Heart left ventricle (tissue), 16 donors: Measurements from ENCODE around the gene PTGFRN. TPM values are rescaled to one million over a fixed set of nuclear protein-coding genes. Genes with fewer than 3 reads are reported as not detected.
A peak's percentile ranks its signal among the peaks of the same experiment; 100 is the strongest.

Source experiments
- ATAC-seq, 4 donors: fragments of 200-7000 bp; cut with Tn5 transposase; one replicate each; pipeline ENCODE4 v1.9.1; 2020 to 2022; ENCODE audit warnings: moderate library complexity in 4 of 4, mild to moderate bottlenecking in 3 of 4, moderate number of reproducible peaks in 1 of 4
- DNase-seq, 5 donors: peaks; one replicate each; pipeline ENCODE4 v3.0.0-alpha.2; 2020
- H3K27ac ChIP-seq, 12 donors: fragments of 200-600 bp; sonication (generic) in 4 of 12; one replicate each; pipeline versions ENCODE4 v1.5.0 to v1.8.0; 2016 to 2022; ENCODE audit warnings: mild to moderate bottlenecking in 2 of 12
- H3K27me3 ChIP-seq, 9 donors: fragments of 200-600 bp; sonication (generic) in 2 of 9; one replicate each; pipeline versions ENCODE4 v1.5.1 to v1.8.0; 2016 to 2022; ENCODE audit warnings: mild to moderate bottlenecking in 3 of 9
- H3K36me3 ChIP-seq, 9 donors: fragments of 200-600 bp; sonication (generic) in 2 of 9; one replicate each; pipeline versions ENCODE4 v1.5.0 to v1.8.0; 2018 to 2022; ENCODE audit warnings: mild to moderate bottlenecking in 2 of 9
- H3K4me1 ChIP-seq, 12 donors: fragments of 200-600 bp; sonication (generic) in 4 of 12; one replicate each; pipeline versions ENCODE4 v1.5.0 to v1.8.0; 2016 to 2022; ENCODE audit warnings: mild to moderate bottlenecking in 3 of 12
- H3K4me3 ChIP-seq, 12 donors: fragments of 200-600 bp; sonication (generic) in 4 of 12; one replicate each; pipeline versions ENCODE4 v1.5.0 to v1.8.0; 2017 to 2022; ENCODE audit warnings: mild to moderate bottlenecking in 9 of 12, moderate library complexity in 4 of 12
- H3K9me3 ChIP-seq, 12 donors: fragments of 200-600 bp; sonication (generic) in 4 of 12; one replicate each; pipeline versions ENCODE4 v1.5.0 to v1.8.0; 2016 to 2022; ENCODE audit warnings: mild to moderate bottlenecking in 1 of 12
- POLR2A ChIP-seq, 2 donors: fragments of 450-650 bp; IDR thresholded peaks; one replicate each; pipeline ENCODE4 v1.6.1; 2017; ENCODE audit warnings: antibody characterized with exemption in 2 of 2, mild to moderate bottlenecking in 2 of 2, moderate library complexity in 2 of 2
- WGBS, 4 donors: extraction: QIAGEN DNeasy Blood & Tissue Kit in 2 of 4; methylation state at CpG; one replicate each; pipeline versions ENCODE4 v1.1.5 to v1.1.7; 2013 to 2018; 5-methylcytosine and 5-hydroxymethylcytosine counted together
- intact Hi-C, 10 donors: fragments of 100-400 bp; cut with DNase I; formaldehyde crosslinking; loops; one replicate each; pipeline versions ENCODE4 v1.11.1 to v1.14.2; 2022
- polyA plus RNA-seq, 2 donors: library from polyadenylated mRNA; stranded (reverse); fragments of 200-250 nt; gene quantifications; one replicate each; pipeline ENCODE4 v1.2.3, GENCODE V29; 2013
- total RNA-seq, 9 donors: library from RNA; depleted of rRNA in 2 of 9; stranded (reverse); fragments of >200 nt in 2 of 9; fragmentation: NEBNext Ultra II Directional in 3 of 9; extraction: Animal tissue kit (Norgen Biotek cat#: 25700) in 3 of 9; gene quantifications; one replicate each; pipeline versions ENCODE4 v1.1.0 to v1.2.4, GENCODE V29; 2016 to 2023
- TF ChIP-seq, protein P1 (sequence below), 12 donors: fragments of 200-600 bp; sonication (generic) in 4 of 12; IDR thresholded peaks; one replicate each; pipeline versions ENCODE4 v1.5.0 to v1.8.0; 2018 to 2022; ENCODE audit warnings: antibody characterized with exemption in 12 of 12, mild to moderate bottlenecking in 5 of 12
- donor health status: ischemic (EF 13 %, LVEDD 7.1; RV severe dilation, severe dysfunction).
- donor health status: healthy with polysubstance abuse.
- donor health status: DM: no; HTN: yes; CAD: no.
- donor health status: DM: no; HTN: no; CAD: no.
- donor health status: ischemic (EF 25% LVEDD 6.9; RV normal size, moderate dysfunction).
- donor health status: ischemic (EF 25% LVEDD 5.7; RV mildly dilated, moderate dysfunction).
- donor health status: healthy.
- donor health status: DM: yes; HTN: yes; CAD: no.
- donor health status: ischemic (EF 35%, LVEDD 5.7; RV mildly dilated, moderate dysfunction).
- donor health status: nonischemic (EF 11% LVEDD 7.7; RV severe dilation, severe dysfunction).
- donor health status: DM: yes; HTN: yes; CAD: no.
- donor health status: PGD.
- donor health status: ischemic (EF 29% LVEDD 5.4; RV normal size, mild dysfunction).
- donor health status: nonischemic (EF 23%, LVEDD 6.1; RV moderate dilation, normal function).

The PTGFRN gene
- total and polyA plus RNA-seq, 11 donors, result 21.5 to 231 (median 98.7) TPM

DNA sequence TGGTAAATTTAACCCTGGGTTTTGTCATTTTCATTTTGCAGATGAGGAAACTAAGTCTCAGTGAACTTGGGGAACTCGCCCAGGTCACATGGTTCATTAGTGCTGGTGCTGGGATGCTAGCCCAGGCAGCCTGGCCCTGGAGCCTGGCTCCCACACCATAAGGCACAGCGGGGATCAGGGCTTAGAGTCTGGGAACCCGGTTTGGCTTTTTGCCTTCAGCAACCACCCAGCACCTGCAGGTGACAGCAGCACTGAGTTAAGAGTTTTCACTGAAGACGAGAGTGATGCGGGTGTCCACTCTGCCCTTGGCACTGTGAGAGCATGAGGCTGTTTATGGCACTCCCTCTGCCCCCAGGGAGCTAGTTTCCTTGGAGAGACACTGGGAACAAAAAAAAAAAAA, 73.4 kb downstream of the PTGFRN start:
- intact Hi-C loops, result loop anchor here in 2 of 10 donors (10.0 kb wide), 2 partner anchors 52 to 68 kb away; no protein-coding TSS in a partner anchor
- H3K4me1 ChIP-seq, result peaks cover 0 to 37% (median 17%) of the 10 kb centered on the region in 12 donors
- H3K27ac ChIP-seq, result peak overlapping the region in 9 of 12 donors; percentile 51 to 84 (median 65)
- no peak overlapping the region for H3K4me3 ChIP-seq
- peaks cover 0 to 17% (median 6%) of the 10 kb centered on the region in 9 donors for H3K36me3 ChIP-seq
- WGBS, 4 donors, result 46 to 55% (median 53%) methylated on average over 5 of the region's 5 CpGs
- ATAC-seq (peak; percentile 21 to 38 (median 36)), DNase-seq (peak in 1 of 5 donors; percentile 34)
- no peaks in the 10 kb centered on the region for H3K27me3 ChIP-seq
- TF ChIP-seq POLR2A (IDR thresholded peaks at IDR 0.05), result no peak
- TF ChIP-seq, protein P1, sequence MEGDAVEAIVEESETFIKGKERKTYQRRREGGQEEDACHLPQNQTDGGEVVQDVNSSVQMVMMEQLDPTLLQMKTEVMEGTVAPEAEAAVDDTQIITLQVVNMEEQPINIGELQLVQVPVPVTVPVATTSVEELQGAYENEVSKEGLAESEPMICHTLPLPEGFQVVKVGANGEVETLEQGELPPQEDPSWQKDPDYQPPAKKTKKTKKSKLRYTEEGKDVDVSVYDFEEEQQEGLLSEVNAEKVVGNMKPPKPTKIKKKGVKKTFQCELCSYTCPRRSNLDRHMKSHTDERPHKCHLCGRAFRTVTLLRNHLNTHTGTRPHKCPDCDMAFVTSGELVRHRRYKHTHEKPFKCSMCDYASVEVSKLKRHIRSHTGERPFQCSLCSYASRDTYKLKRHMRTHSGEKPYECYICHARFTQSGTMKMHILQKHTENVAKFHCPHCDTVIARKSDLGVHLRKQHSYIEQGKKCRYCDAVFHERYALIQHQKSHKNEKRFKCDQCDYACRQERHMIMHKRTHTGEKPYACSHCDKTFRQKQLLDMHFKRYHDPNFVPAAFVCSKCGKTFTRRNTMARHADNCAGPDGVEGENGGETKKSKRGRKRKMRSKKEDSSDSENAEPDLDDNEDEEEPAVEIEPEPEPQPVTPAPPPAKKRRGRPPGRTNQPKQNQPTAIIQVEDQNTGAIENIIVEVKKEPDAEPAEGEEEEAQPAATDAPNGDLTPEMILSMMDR (IDR thresholded peaks at IDR 0.05), result no peak
- peaks cover 0 to 3% (median 0%) of the 10 kb centered on the region in 12 donors for H3K9me3 ChIP-seq

DNA sequence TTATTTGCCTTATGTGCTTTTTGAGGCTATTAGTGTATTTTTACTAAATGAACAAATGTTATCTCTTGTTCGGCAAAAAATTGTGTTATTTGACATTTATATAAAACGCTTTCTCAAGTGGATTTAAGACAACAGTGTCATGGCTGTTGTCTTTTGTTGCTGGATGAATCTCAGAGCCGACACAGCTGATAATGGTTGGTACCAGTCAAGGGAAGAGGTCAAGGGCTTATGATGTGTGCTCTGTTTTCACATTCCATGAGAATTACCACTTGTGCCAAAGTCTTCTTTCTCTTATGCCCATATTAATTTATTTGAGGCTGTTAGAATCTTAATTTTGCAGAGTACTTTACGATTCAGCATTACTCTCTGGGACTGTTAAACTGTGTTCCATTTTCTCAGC, 74.0 kb downstream of the PTGFRN start:
- no peaks in the 10 kb centered on the region for H3K27me3 ChIP-seq
- ATAC-seq, result peak in 3 of 4 donors; percentile 30 to 44 (median 41)
- intact Hi-C loops, result loop anchor here in 3 of 10 donors (2.0 to 10.0 kb wide), 3 partner anchors 33 to 69 kb away; no protein-coding TSS in a partner anchor
- no peak overlapping the region for H3K4me3 ChIP-seq
- no peak for TF ChIP-seq POLR2A (IDR thresholded peaks at IDR 0.05)
- TF ChIP-seq, protein P1 (IDR thresholded peaks at IDR 0.05), result no peak
- 46 to 53% (median 47%) methylated on average over 4 of the region's 4 CpGs for WGBS, 4 donors
- peak overlapping the region in 10 of 12 donors; percentile 35 to 84 (median 64) for H3K27ac ChIP-seq
- no peak for DNase-seq
- H3K9me3 ChIP-seq, result peaks cover 0 to 3% (median 0%) of the 10 kb centered on the region in 12 donors
- peaks cover 0 to 43% (median 19%) of the 10 kb centered on the region in 12 donors for H3K4me1 ChIP-seq
- H3K36me3 ChIP-seq, result peaks cover 0 to 18% (median 6%) of the 10 kb centered on the region in 9 donors

DNA sequence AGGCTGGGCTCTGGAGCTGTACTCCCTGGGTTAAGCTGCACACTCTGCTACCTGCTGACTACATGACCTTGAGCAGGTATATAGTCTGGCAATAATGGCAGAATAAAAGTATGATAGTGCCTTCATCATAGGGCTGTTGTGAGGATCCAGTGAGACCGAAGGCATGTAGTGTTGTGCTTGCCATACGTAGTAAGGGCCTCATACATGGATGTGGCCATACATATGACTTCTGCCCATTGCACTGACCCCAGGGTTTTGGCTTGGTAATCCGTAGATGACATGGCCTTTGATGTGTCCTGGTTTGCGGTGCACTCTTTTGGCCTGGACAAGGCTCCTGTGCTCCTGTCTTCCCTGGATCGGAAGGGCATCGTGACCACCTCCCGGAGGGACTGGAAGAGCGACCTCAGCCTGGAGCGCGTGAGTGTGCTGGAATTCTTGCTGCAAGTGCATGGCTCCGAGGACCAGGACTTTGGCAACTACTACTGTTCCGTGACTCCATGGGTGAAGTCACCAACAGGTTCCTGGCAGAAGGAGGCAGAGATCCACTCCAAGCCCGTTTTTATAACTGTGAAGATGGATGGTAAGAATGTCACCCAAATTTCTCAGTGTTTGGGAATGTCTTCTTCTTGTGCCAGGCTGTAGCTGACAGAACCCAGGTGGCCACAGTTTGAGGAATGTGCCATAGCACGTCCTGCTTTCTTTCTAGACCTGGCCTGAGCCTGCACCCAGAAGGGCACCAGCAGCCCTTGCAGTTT, 74.9 kb downstream of the PTGFRN start:
- TF ChIP-seq, protein P1 (IDR thresholded peaks at IDR 0.05), result no peak
- no peak for TF ChIP-seq POLR2A (IDR thresholded peaks at IDR 0.05)
- 79 to 88% (median 80%) methylated on average over 12 to 14 of the region's 14 CpGs for WGBS, 4 donors
- intact Hi-C loops, result loop anchor here in 4 of 10 donors (2.0 to 10.0 kb wide), 4 partner anchors 34 to 72 kb away; no protein-coding TSS in a partner anchor
- H3K9me3 ChIP-seq, result peaks cover 0 to 3% (median 0%) of the 10 kb centered on the region in 12 donors
- peak overlapping the region in 9 of 12 donors; percentile 51 to 84 (median 65) for H3K27ac ChIP-seq
- no peak overlapping the region for H3K4me3 ChIP-seq
- DNase-seq (peak in 3 of 5 donors; percentile 51 to 73 (median 51)), ATAC-seq (peak; percentile 55 to 78 (median 76))
- peaks cover 0 to 52% (median 22%) of the 10 kb centered on the region in 12 donors for H3K4me1 ChIP-seq
- H3K36me3 ChIP-seq, result peaks cover 0 to 19% (median 6%) of the 10 kb centered on the region in 9 donors
- H3K27me3 ChIP-seq, result no peaks in the 10 kb centered on the region
